Measurements from ENCODE around the gene CLASP1.
A peak's percentile ranks its signal among the peaks of the same experiment; 100 is the strongest.

The CLASP1 gene

DNA sequence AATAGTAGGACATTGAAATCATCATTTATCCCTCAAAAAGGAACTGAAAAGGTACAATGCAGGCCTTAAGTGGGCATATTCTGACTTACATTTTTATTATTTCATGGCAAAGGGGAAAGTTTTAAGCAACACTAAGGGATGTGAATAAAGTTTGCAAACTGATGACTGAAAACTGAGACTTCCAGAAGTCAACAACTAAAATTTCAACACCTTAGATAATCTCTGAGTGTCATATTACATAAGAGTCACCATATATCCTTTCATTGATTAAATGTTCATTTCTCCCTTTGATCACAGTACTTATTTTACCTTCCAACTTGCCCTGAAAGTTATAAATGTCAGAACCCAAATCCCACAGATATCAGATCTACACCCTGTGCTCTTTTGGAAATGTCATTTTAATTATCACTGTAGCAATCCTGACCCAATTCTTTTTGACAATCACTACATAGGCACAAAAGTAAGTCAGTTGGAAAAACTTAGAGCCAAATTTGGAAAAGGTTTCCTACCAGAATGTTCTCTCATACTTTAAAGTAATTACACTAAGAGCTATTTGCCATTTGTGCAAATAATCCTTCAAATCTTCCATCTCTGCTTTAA is 163.0 kb downstream of the CLASP1 start:
- no peak for TF ChIP-seq CSDC2 (CRISPR knock-in tag; IDR thresholded peaks at IDR 0.05)
- no peak for TF ChIP-seq ZNF8 (CRISPR knock-in tag; IDR thresholded peaks at IDR 0.05)
- TF ChIP-seq, protein P1, sequence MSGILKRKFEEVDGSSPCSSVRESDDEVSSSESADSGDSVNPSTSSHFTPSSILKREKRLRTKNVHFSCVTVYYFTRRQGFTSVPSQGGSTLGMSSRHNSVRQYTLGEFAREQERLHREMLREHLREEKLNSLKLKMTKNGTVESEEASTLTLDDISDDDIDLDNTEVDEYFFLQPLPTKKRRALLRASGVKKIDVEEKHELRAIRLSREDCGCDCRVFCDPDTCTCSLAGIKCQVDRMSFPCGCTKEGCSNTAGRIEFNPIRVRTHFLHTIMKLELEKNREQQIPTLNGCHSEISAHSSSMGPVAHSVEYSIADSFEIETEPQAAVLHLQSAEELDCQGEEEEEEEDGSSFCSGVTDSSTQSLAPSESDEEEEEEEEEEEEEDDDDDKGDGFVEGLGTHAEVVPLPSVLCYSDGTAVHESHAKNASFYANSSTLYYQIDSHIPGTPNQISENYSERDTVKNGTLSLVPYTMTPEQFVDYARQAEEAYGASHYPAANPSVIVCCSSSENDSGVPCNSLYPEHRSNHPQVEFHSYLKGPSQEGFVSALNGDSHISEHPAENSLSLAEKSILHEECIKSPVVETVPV (CRISPR knock-in tag; IDR thresholded peaks at IDR 0.05), result no peak
- no peak for TF ChIP-seq BACH2 (CRISPR knock-in tag; IDR thresholded peaks at IDR 0.05; ENCODE audit: borderline replicate concordance)
- no peak for TF ChIP-seq ZNF565 (CRISPR knock-in tag; conservative IDR thresholded peaks at IDR 0.05; ENCODE audit: low read depth)
- TF ChIP-seq SNAI2 (CRISPR knock-in tag; IDR thresholded peaks at IDR 0.05), result no peak
- TF ChIP-seq RARB (CRISPR knock-in tag; IDR thresholded peaks at IDR 0.05), result no peak
- no peak for TF ChIP-seq ZFP30 (CRISPR knock-in tag; IDR thresholded peaks at IDR 0.05)
- TF ChIP-seq, protein P2, sequence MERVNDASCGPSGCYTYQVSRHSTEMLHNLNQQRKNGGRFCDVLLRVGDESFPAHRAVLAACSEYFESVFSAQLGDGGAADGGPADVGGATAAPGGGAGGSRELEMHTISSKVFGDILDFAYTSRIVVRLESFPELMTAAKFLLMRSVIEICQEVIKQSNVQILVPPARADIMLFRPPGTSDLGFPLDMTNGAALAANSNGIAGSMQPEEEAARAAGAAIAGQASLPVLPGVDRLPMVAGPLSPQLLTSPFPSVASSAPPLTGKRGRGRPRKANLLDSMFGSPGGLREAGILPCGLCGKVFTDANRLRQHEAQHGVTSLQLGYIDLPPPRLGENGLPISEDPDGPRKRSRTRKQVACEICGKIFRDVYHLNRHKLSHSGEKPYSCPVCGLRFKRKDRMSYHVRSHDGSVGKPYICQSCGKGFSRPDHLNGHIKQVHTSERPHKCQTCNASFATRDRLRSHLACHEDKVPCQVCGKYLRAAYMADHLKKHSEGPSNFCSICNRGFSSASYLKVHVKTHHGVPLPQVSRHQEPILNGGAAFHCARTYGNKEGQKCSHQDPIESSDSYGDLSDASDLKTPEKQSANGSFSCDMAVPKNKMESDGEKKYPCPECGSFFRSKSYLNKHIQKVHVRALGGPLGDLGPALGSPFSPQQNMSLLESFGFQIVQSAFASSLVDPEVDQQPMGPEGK (CRISPR knock-in tag; IDR thresholded peaks at IDR 0.05; ENCODE audit: borderline replicate concordance), result no peak
- TF ChIP-seq, protein P3, sequence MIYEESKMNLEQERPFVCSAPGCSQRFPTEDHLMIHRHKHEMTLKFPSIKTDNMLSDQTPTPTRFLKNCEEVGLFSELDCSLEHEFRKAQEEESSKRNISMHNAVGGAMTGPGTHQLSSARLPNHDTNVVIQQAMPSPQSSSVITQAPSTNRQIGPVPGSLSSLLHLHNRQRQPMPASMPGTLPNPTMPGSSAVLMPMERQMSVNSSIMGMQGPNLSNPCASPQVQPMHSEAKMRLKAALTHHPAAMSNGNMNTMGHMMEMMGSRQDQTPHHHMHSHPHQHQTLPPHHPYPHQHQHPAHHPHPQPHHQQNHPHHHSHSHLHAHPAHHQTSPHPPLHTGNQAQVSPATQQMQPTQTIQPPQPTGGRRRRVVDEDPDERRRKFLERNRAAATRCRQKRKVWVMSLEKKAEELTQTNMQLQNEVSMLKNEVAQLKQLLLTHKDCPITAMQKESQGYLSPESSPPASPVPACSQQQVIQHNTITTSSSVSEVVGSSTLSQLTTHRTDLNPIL (CRISPR knock-in tag; IDR thresholded peaks at IDR 0.05; ENCODE audit: low read depth), result no peak
- no peak for TF ChIP-seq ISL1 (CRISPR knock-in tag; IDR thresholded peaks at IDR 0.05)
- TF ChIP-seq ARNTL (CRISPR knock-in tag; IDR thresholded peaks at IDR 0.05; ENCODE audit: borderline replicate concordance, low read depth), result no peak
- no peak for TF ChIP-seq ESRRG (CRISPR knock-in tag; IDR thresholded peaks at IDR 0.05)
- no peak for TF ChIP-seq PPARA (CRISPR knock-in tag; IDR thresholded peaks at IDR 0.05; ENCODE audit: borderline replicate concordance)
- no peak for TF ChIP-seq OSR1 (CRISPR knock-in tag; IDR thresholded peaks at IDR 0.05)
- TF ChIP-seq TCF4 (CRISPR knock-in tag; IDR thresholded peaks at IDR 0.05; ENCODE audit: borderline replicate concordance), result no peak
- ATAC-seq, result no peak

DNA sequence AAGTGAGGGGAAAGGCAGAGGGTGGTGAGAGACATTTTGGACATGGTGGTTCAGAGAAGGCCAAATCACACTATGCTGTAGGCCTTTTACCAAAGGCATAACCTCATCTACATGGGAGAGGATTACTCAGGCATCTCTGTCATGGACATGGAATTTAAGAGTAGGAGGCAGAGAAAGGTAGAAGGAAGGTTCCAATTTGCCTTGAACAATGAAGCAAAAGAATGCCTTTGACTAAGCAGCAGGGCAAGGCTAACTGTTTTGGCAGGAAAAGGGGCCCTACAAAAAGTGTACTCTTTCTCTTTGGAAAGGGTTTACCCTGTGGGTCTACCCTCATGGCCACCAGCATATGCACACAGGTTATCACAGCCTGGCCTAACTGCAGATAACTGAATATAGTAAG is 164.2 kb downstream of the CLASP1 start:
- TF ChIP-seq ZFP3 (CRISPR knock-in tag; IDR thresholded peaks at IDR 0.05), result no peak
- TF ChIP-seq GLIS3 (CRISPR knock-in tag; IDR thresholded peaks at IDR 0.05), result no peak
- peak; percentile 11; the same call in 2 of the 3 replicates for ATAC-seq

DNA sequence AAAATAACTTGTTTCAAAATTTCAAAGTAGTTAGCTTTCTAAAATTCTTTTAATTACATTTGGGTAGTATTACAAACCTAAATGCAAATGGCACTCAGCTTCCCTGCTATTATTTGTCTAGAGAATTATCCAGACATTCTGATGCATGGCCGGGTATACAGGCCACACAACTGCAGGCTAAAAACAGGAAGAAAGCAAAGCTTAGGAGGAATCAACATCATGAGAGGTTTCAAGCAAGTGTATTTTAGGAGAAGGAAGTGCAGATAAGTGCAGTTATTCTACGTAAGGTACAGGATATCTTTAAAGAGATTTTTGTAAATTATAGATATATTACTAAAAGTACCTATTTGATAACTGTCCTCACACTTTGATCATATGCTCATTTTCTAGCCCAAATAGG is 165.4 kb downstream of the CLASP1 start:
- TF ChIP-seq ARNTL (CRISPR knock-in tag; IDR thresholded peaks at IDR 0.05; ENCODE audit: borderline replicate concordance, low read depth) (no peak), SNAI2 (CRISPR knock-in tag; IDR thresholded peaks at IDR 0.05) (no peak), BACH2 (CRISPR knock-in tag; IDR thresholded peaks at IDR 0.05; ENCODE audit: borderline replicate concordance) (no peak), OSR1 (CRISPR knock-in tag; IDR thresholded peaks at IDR 0.05) (no peak), PPARA (CRISPR knock-in tag; IDR thresholded peaks at IDR 0.05; ENCODE audit: borderline replicate concordance) (no peak), TCF4 (CRISPR knock-in tag; IDR thresholded peaks at IDR 0.05; ENCODE audit: borderline replicate concordance) (no peak), ESRRG (CRISPR knock-in tag; IDR thresholded peaks at IDR 0.05) (no peak)
- TF ChIP-seq, protein P4, sequence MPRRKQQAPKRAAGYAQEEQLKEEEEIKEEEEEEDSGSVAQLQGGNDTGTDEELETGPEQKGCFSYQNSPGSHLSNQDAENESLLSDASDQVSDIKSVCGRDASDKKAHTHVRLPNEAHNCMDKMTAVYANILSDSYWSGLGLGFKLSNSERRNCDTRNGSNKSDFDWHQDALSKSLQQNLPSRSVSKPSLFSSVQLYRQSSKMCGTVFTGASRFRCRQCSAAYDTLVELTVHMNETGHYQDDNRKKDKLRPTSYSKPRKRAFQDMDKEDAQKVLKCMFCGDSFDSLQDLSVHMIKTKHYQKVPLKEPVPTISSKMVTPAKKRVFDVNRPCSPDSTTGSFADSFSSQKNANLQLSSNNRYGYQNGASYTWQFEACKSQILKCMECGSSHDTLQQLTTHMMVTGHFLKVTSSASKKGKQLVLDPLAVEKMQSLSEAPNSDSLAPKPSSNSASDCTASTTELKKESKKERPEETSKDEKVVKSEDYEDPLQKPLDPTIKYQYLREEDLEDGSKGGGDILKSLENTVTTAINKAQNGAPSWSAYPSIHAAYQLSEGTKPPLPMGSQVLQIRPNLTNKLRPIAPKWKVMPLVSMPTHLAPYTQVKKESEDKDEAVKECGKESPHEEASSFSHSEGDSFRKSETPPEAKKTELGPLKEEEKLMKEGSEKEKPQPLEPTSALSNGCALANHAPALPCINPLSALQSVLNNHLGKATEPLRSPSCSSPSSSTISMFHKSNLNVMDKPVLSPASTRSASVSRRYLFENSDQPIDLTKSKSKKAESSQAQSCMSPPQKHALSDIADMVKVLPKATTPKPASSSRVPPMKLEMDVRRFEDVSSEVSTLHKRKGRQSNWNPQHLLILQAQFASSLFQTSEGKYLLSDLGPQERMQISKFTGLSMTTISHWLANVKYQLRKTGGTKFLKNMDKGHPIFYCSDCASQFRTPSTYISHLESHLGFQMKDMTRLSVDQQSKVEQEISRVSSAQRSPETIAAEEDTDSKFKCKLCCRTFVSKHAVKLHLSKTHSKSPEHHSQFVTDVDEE (CRISPR knock-in tag; IDR thresholded peaks at IDR 0.05), result no peak
- ATAC-seq, result no peak

DNA sequence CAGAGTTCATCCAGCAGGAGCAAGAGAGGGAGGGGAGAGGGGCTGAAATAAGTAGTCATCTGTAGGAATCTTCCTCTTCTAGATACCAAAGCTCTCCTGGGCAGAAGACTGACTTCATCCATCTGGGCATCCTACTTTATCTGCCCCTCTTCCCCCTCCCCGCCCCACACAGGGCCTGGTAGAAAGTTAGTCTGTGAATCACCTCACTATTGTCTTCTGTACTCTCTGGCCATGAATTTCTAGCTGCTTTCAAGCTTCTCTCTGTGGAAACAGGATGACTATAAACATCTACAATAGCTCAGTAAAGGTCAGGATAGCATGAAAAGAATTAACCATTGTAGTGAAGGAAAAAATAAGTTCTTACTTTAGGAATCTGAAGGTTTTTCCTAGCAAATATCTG is 166.2 kb downstream of the CLASP1 start:
- TF ChIP-seq ZFP3 (CRISPR knock-in tag; IDR thresholded peaks at IDR 0.05), result no peak
- TF ChIP-seq, protein P1 (CRISPR knock-in tag; IDR thresholded peaks at IDR 0.05), result no peak
- TF ChIP-seq ZNF565 (CRISPR knock-in tag; conservative IDR thresholded peaks at IDR 0.05; ENCODE audit: low read depth), result no peak
- no peak for TF ChIP-seq ZC3H10 (CRISPR knock-in tag; IDR thresholded peaks at IDR 0.05)
- no peak for TF ChIP-seq TCF4 (CRISPR knock-in tag; IDR thresholded peaks at IDR 0.05; ENCODE audit: borderline replicate concordance)
- TF ChIP-seq PPARA (CRISPR knock-in tag; IDR thresholded peaks at IDR 0.05; ENCODE audit: borderline replicate concordance), result no peak
- no peak for TF ChIP-seq ARNTL (CRISPR knock-in tag; IDR thresholded peaks at IDR 0.05; ENCODE audit: borderline replicate concordance, low read depth)
- no peak for TF ChIP-seq ZFP30 (CRISPR knock-in tag; IDR thresholded peaks at IDR 0.05)
- ATAC-seq, result no peak

Measured in SK-N-SH treated with all-trans-retinoic acid at 6 μM for 48 hours (cell line).